ENCODE results near the gene NDOR1.

Gene NDOR1

GRCh38 chr9:137176302-137177182 lies 29.0 kb upstream of the NDOR1 start:
- Histone ChIP-seq H3K9me3 (ENCODE audit: control insufficient read depth, insufficient read depth, low read length) (no peaks in the 10 kb centered on the region), H3K27me3 (ENCODE audit: control insufficient read depth, insufficient read depth, low read length) (peaks cover 29% of the 10 kb centered on the region; the same call in 1 of the 2 replicates), H3K36me3 (ENCODE audit: control insufficient read depth, insufficient read depth, low read length) (peaks cover 26% of the 10 kb centered on the region), H3K27ac (ENCODE audit: low read depth, low read length) (no peak overlapping the region), H3K9ac (ENCODE audit: low read depth, low read length) (no peak overlapping the region), H3K4me3 (ENCODE audit: low read depth, low read length) (no peak overlapping the region), H3K4me1 (ENCODE audit: control insufficient read depth, insufficient read depth, low read length) (no peaks in the 10 kb centered on the region; the same call in 1 of the 2 replicates)

GRCh38 chr9:137178201-137178938 lies 27.1 kb upstream of the NDOR1 start:
- no peaks in the 10 kb centered on the region; the same call in 1 of the 2 replicates for H3K4me1 ChIP-seq (ENCODE audit: control insufficient read depth, insufficient read depth, low read length)
- H3K4me3 ChIP-seq (ENCODE audit: low read depth, low read length), result no peak overlapping the region

GRCh38 chr9:137178939-137179630 lies 26.4 kb upstream of the NDOR1 start:
- no peaks in the 10 kb centered on the region for H3K9me3 ChIP-seq (ENCODE audit: control insufficient read depth, insufficient read depth, low read length)
- H3K4me1 ChIP-seq (ENCODE audit: control insufficient read depth, insufficient read depth, low read length), result no peaks in the 10 kb centered on the region; the same call in 1 of the 2 replicates
- H3K27me3 ChIP-seq (ENCODE audit: control insufficient read depth, insufficient read depth, low read length), result peaks cover 11% of the 10 kb centered on the region; the same call in 1 of the 2 replicates
- peaks cover 46% of the 10 kb centered on the region for H3K36me3 ChIP-seq (ENCODE audit: control insufficient read depth, insufficient read depth, low read length)
- H3K4me3 ChIP-seq (ENCODE audit: low read depth, low read length), result no peak overlapping the region
- no peak overlapping the region for H3K9ac ChIP-seq (ENCODE audit: low read depth, low read length)
- no peak overlapping the region for H3K27ac ChIP-seq (ENCODE audit: low read depth, low read length)

More at GRCh38 chr9:137178201-137178938, 27.1 kb upstream of the NDOR1 start:
- H3K9ac ChIP-seq (ENCODE audit: low read depth, low read length), result no peak overlapping the region
- no peak overlapping the region for H3K27ac ChIP-seq (ENCODE audit: low read depth, low read length)
- no peaks in the 10 kb centered on the region for H3K9me3 ChIP-seq (ENCODE audit: control insufficient read depth, insufficient read depth, low read length)
- H3K27me3 ChIP-seq (ENCODE audit: control insufficient read depth, insufficient read depth, low read length), result peaks cover 18% of the 10 kb centered on the region; the same call in 1 of the 2 replicates
- peaks cover 39% of the 10 kb centered on the region for H3K36me3 ChIP-seq (ENCODE audit: control insufficient read depth, insufficient read depth, low read length)

GRCh38 chr9:137179761-137180160 lies 25.7 kb upstream of the NDOR1 start:
- H3K9me3 ChIP-seq (ENCODE audit: control insufficient read depth, insufficient read depth, low read length), result no peaks in the 10 kb centered on the region
- peaks cover 52% of the 10 kb centered on the region for H3K36me3 ChIP-seq (ENCODE audit: control insufficient read depth, insufficient read depth, low read length)
- H3K9ac ChIP-seq (ENCODE audit: low read depth, low read length), result no peak overlapping the region
- H3K27me3 ChIP-seq (ENCODE audit: control insufficient read depth, insufficient read depth, low read length), result peaks cover 9% of the 10 kb centered on the region; the same call in 1 of the 2 replicates
- no peak overlapping the region for H3K4me3 ChIP-seq (ENCODE audit: low read depth, low read length)
- H3K27ac ChIP-seq (ENCODE audit: low read depth, low read length), result no peak overlapping the region
- H3K4me1 ChIP-seq (ENCODE audit: control insufficient read depth, insufficient read depth, low read length), result no peaks in the 10 kb centered on the region; the same call in 1 of the 2 replicates

GRCh38 chr9:137180491-137180890 lies 25.0 kb upstream of the NDOR1 start:
- H3K9ac ChIP-seq (ENCODE audit: low read depth, low read length), result no peak overlapping the region
- H3K27me3 ChIP-seq (ENCODE audit: control insufficient read depth, insufficient read depth, low read length), result peaks cover 5% of the 10 kb centered on the region; the same call in 1 of the 2 replicates
- H3K27ac ChIP-seq (ENCODE audit: low read depth, low read length), result no peak overlapping the region
- peaks cover 57% of the 10 kb centered on the region for H3K36me3 ChIP-seq (ENCODE audit: control insufficient read depth, insufficient read depth, low read length)
- no peaks in the 10 kb centered on the region; the same call in 1 of the 2 replicates for H3K4me1 ChIP-seq (ENCODE audit: control insufficient read depth, insufficient read depth, low read length)
- no peaks in the 10 kb centered on the region for H3K9me3 ChIP-seq (ENCODE audit: control insufficient read depth, insufficient read depth, low read length)
- no peak overlapping the region for H3K4me3 ChIP-seq (ENCODE audit: low read depth, low read length)

GRCh38 chr9:137181680-137182079 lies 23.8 kb upstream of the NDOR1 start:
- no peak overlapping the region for H3K27ac ChIP-seq (ENCODE audit: low read depth, low read length)
- no peaks in the 10 kb centered on the region for H3K9me3 ChIP-seq (ENCODE audit: control insufficient read depth, insufficient read depth, low read length)
- H3K36me3 ChIP-seq (ENCODE audit: control insufficient read depth, insufficient read depth, low read length), result peaks cover 69% of the 10 kb centered on the region
- no peak overlapping the region for H3K4me3 ChIP-seq (ENCODE audit: low read depth, low read length)
- H3K4me1 ChIP-seq (ENCODE audit: control insufficient read depth, insufficient read depth, low read length), result no peaks in the 10 kb centered on the region
- H3K27me3 ChIP-seq (ENCODE audit: control insufficient read depth, insufficient read depth, low read length), result no peaks in the 10 kb centered on the region
- no peak overlapping the region for H3K9ac ChIP-seq (ENCODE audit: low read depth, low read length)

GRCh38 chr9:137182836-137183235 lies 22.7 kb upstream of the NDOR1 start:
- no peak overlapping the region for H3K9ac ChIP-seq (ENCODE audit: low read depth, low read length)
- no peak overlapping the region for H3K27ac ChIP-seq (ENCODE audit: low read depth, low read length)
- peaks cover 75% of the 10 kb centered on the region for H3K36me3 ChIP-seq (ENCODE audit: control insufficient read depth, insufficient read depth, low read length)
- H3K9me3 ChIP-seq (ENCODE audit: control insufficient read depth, insufficient read depth, low read length), result no peaks in the 10 kb centered on the region
- H3K4me3 ChIP-seq (ENCODE audit: low read depth, low read length), result no peak overlapping the region
- no peaks in the 10 kb centered on the region for H3K27me3 ChIP-seq (ENCODE audit: control insufficient read depth, insufficient read depth, low read length)
- no peaks in the 10 kb centered on the region for H3K4me1 ChIP-seq (ENCODE audit: control insufficient read depth, insufficient read depth, low read length)

GRCh38 chr9:137183980-137184595 lies 21.4 kb upstream of the NDOR1 start:
- Histone ChIP-seq H3K27me3 (ENCODE audit: control insufficient read depth, insufficient read depth, low read length) (no peaks in the 10 kb centered on the region), H3K9ac (ENCODE audit: low read depth, low read length) (no peak overlapping the region), H3K4me1 (ENCODE audit: control insufficient read depth, insufficient read depth, low read length) (no peaks in the 10 kb centered on the region), H3K4me3 (ENCODE audit: low read depth, low read length) (no peak overlapping the region), H3K27ac (ENCODE audit: low read depth, low read length) (no peak overlapping the region), H3K9me3 (ENCODE audit: control insufficient read depth, insufficient read depth, low read length) (no peaks in the 10 kb centered on the region), H3K36me3 (ENCODE audit: control insufficient read depth, insufficient read depth, low read length) (peaks cover 71% of the 10 kb centered on the region)

GRCh38 chr9:137184881-137185660 lies 20.4 kb upstream of the NDOR1 start:
- Histone ChIP-seq H3K9me3 (ENCODE audit: control insufficient read depth, insufficient read depth, low read length) (no peaks in the 10 kb centered on the region), H3K36me3 (ENCODE audit: control insufficient read depth, insufficient read depth, low read length) (peaks cover 66% of the 10 kb centered on the region), H3K4me3 (ENCODE audit: low read depth, low read length) (no peak overlapping the region), H3K9ac (ENCODE audit: low read depth, low read length) (no peak overlapping the region), H3K4me1 (ENCODE audit: control insufficient read depth, insufficient read depth, low read length) (no peaks in the 10 kb centered on the region), H3K27me3 (ENCODE audit: control insufficient read depth, insufficient read depth, low read length) (no peaks in the 10 kb centered on the region), H3K27ac (ENCODE audit: low read depth, low read length) (no peak overlapping the region)

GRCh38 chr9:137185921-137186320 lies 19.6 kb upstream of the NDOR1 start:
- H3K9ac ChIP-seq (ENCODE audit: low read depth, low read length), result no peak overlapping the region
- H3K36me3 ChIP-seq (ENCODE audit: control insufficient read depth, insufficient read depth, low read length), result peaks cover 66% of the 10 kb centered on the region
- H3K9me3 ChIP-seq (ENCODE audit: control insufficient read depth, insufficient read depth, low read length), result no peaks in the 10 kb centered on the region
- H3K27me3 ChIP-seq (ENCODE audit: control insufficient read depth, insufficient read depth, low read length), result no peaks in the 10 kb centered on the region
- H3K4me3 ChIP-seq (ENCODE audit: low read depth, low read length), result no peak overlapping the region
- no peak overlapping the region for H3K27ac ChIP-seq (ENCODE audit: low read depth, low read length)
- H3K4me1 ChIP-seq (ENCODE audit: control insufficient read depth, insufficient read depth, low read length), result no peaks in the 10 kb centered on the region

Measured in HUES48 (cell line).